Activated CD8-positive, alpha-beta memory T cell treated with anti-CD3 and anti-CD28 coated beads for 4 hours (primary cell): ENCODE data around the gene PTPRN2.

ENCODE experiments used
- DNase-seq, 2 donors: peaks; one replicate each; pipeline ENCODE4 v3.0.0-alpha.2; 2020; ENCODE audit warnings: low read depth in 2 of 2

Gene PTPRN2

GRCh38 chr7:157558516-157558874, 1029.1 kb downstream of the PTPRN2 start:
- DNase-seq = no peak

GRCh38 chr7:157558061-157558460, 1029.6 kb downstream of the PTPRN2 start:
- DNase-seq = no peak

GRCh38 chr7:157557263-157557662, 1030.4 kb downstream of the PTPRN2 start:
- DNase-seq = no peak

- no peak for DNase-seq
These were observed 1031.0 kb downstream of the PTPRN2 start for GRCh38 chr7:157556642-157556944.

- no peak for DNase-seq
These were observed 1031.5 kb downstream of the PTPRN2 start for GRCh38 chr7:157555944-157556641.

- DNase-seq = no peak
These were observed 1032.3 kb downstream of the PTPRN2 start for GRCh38 chr7:157555313-157555712.

- DNase-seq = no peak
These were observed 1033.0 kb downstream of the PTPRN2 start for GRCh38 chr7:157554393-157555238.

GRCh38 chr7:157553256-157553655, 1034.4 kb downstream of the PTPRN2 start:
- no peak for DNase-seq

- no peak for DNase-seq
These were observed 1035.2 kb downstream of the PTPRN2 start for GRCh38 chr7:157552295-157552993.

- DNase-seq = no peak
These were observed 1036.1 kb downstream of the PTPRN2 start for GRCh38 chr7:157551325-157552070.

- DNase-seq = no peak
These were observed 1037.0 kb downstream of the PTPRN2 start for GRCh38 chr7:157550300-157551275.

GRCh38 chr7:157549612-157550299, 1037.9 kb downstream of the PTPRN2 start:
- DNase-seq = no peak

- DNase-seq = no peak
These were observed 1038.8 kb downstream of the PTPRN2 start for GRCh38 chr7:157548691-157549303.

GRCh38 chr7:157547611-157548010, 1040.0 kb downstream of the PTPRN2 start:
- DNase-seq = no peak

GRCh38 chr7:157547102-157547501, 1040.5 kb downstream of the PTPRN2 start:
- no peak for DNase-seq

GRCh38 chr7:157545681-157546060, 1042.0 kb downstream of the PTPRN2 start:
- no peak for DNase-seq

GRCh38 chr7:157544980-157545680, 1042.5 kb downstream of the PTPRN2 start:
- no peak for DNase-seq

GRCh38 chr7:157544226-157544625, 1043.4 kb downstream of the PTPRN2 start:
- DNase-seq = no peak

GRCh38 chr7:157543791-157544190, 1043.8 kb downstream of the PTPRN2 start:
- no peak for DNase-seq
